Measurements from ENCODE around the gene ZDHHC11.
"Not testable (repeated sequence)": the region's sequence is repeated elsewhere in the genome, so short reads cannot be mapped to it uniquely, and the experiment has no call there.

ZDHHC11 gene

DNA sequence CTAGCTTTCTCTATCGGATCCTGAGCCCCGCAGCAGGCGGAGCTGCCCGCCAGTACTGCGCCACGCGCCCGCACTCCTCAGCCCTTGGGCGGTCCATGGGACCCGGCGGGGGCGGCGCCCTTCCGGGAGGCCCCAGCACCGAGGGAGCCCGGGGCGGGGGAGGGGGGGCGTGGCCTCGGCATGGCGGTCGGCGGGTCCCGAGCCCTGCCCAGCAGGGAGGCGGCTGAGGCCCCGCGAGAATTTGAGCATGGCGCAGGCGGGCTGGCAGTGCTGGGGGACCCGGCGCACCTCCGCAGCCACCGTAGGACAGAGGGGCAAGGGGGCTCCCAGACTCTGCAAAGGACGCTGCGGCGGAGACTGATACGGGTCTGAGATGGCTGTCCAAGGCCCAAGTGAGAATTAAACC, 73.0 kb downstream of the ZDHHC11 start:
- DNase-seq (ENCODE audit: low read depth) = no peak
- TF ChIP-seq, protein P1, sequence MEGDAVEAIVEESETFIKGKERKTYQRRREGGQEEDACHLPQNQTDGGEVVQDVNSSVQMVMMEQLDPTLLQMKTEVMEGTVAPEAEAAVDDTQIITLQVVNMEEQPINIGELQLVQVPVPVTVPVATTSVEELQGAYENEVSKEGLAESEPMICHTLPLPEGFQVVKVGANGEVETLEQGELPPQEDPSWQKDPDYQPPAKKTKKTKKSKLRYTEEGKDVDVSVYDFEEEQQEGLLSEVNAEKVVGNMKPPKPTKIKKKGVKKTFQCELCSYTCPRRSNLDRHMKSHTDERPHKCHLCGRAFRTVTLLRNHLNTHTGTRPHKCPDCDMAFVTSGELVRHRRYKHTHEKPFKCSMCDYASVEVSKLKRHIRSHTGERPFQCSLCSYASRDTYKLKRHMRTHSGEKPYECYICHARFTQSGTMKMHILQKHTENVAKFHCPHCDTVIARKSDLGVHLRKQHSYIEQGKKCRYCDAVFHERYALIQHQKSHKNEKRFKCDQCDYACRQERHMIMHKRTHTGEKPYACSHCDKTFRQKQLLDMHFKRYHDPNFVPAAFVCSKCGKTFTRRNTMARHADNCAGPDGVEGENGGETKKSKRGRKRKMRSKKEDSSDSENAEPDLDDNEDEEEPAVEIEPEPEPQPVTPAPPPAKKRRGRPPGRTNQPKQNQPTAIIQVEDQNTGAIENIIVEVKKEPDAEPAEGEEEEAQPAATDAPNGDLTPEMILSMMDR (conservative IDR thresholded peaks at IDR 0.05; ENCODE audit: low read depth, low read length) = no peak

DNA sequence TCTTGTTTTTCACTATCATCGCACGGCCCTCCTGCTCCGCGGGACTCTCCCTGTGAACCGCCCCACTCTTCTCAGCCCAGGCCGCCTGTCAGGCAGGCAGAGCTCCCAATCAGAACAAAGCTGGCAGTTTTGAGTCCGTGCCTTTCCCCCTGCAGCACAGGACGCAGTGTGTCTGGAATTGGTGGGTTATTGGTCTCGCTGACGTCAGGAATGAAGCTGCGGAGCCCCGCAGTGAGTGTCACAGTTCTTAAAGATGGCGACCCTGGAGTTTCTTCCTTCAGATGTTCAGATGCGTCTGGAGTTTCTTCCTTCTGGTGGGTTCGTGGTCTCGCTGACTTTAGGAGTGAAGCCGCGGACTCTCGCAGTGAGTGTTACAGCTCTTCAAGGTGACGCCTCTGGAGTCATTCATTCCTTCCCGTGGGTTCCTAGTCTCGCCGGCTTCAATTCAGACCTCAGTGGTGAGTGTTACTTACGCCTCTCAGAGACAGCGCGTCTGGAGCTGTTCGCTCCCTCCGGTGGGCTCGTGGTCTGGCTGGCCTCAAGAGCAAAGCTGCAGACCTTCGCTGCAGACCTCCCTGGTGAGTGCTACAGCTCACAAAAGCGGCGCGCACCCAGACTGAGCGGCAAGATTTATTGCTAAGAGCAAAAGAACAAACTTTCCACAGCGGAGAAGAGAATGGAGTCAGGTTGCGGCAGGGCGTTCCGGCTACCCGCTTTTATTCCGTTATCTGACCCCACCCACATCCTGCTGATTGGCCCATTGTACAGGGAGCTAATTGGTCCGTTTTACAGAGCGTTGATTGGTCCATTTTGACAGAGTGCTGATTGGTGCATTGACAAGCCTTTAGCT, 73.7 kb downstream of the ZDHHC11 start:
- TF ChIP-seq, protein P1 (conservative IDR thresholded peaks at IDR 0.05; ENCODE audit: low read depth, low read length) = no peak
- no peak overlapping the region for H3K4me3 ChIP-seq (ENCODE audit: low read depth, low read length)
- DNase-seq (ENCODE audit: low read depth) = no peak

More for the DNA sequence above, 73.0 kb downstream of the ZDHHC11 start:
- H3K4me3 ChIP-seq (ENCODE audit: low read depth, low read length) = no peak overlapping the region

DNA sequence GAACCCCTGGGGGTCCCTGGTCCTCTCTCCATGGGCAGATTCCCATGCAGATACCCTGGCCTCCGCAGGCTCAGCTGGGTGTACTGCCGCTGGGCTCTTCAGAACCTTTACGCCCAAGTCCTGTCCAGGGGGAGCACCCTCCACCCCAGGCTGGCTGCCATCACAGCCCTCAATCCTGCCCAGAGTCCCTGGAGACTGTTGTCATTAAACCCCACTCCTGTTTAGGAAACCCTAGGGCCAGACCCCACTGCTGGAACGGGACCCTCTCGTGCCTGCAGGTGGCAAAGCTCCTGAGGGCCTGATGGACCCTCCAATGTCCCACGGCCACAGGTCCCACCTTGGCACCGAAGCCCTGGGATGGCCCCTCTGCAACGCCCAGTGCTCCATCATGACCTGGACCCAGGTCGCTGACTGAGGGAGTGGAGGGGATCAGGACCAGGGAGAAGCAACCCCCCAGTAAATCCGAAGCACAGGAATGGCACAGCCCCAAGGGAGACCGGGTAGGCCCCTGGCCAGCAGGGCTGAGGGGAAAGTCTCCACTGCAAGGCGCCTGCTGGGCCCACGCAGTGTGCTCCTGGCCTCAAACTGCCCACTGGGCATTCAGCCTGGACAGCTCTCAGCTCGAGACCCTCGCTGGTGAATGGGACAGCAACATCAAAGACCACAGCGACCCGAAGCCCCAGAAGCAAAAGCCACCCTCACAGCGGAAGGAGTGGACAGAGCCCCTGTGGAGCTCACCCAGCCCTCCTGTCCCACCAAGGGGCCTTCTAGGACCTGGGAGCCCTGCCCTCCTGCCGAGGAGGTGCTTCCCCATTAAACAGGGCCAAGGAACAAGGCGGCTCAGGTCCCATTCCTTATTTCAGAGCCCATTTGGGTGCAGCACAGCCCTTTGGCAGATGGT, 74.6 kb downstream of the ZDHHC11 start:
- TF ChIP-seq, protein P1 (conservative IDR thresholded peaks at IDR 0.05; ENCODE audit: low read depth, low read length) = no peak
- H3K4me3 ChIP-seq (ENCODE audit: low read depth, low read length) = no peak overlapping the region
- DNase-seq (ENCODE audit: low read depth) = no peak

DNA sequence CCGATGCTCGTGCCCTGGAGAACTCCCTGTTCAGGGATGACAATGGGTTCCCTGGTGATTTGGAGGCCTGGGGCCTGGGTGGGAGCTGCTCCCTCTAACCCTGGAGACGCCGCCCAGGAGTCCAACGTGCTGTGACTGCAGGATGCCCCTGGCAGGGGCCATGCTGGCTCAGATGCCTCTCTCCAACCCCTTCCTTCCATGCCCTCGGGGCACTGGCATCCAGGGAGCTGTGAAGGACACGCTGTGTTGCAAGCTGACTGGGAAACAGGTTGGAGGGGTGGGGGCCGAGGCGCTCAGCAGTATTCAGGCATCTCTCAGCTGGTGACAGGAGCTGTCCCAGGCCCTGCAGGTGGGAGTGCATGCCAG, 75.2 kb downstream of the ZDHHC11 start:
- DNase-seq (ENCODE audit: low read depth); H3K4me3 ChIP-seq (ENCODE audit: low read depth, low read length): not testable (repeated sequence)

DNA sequence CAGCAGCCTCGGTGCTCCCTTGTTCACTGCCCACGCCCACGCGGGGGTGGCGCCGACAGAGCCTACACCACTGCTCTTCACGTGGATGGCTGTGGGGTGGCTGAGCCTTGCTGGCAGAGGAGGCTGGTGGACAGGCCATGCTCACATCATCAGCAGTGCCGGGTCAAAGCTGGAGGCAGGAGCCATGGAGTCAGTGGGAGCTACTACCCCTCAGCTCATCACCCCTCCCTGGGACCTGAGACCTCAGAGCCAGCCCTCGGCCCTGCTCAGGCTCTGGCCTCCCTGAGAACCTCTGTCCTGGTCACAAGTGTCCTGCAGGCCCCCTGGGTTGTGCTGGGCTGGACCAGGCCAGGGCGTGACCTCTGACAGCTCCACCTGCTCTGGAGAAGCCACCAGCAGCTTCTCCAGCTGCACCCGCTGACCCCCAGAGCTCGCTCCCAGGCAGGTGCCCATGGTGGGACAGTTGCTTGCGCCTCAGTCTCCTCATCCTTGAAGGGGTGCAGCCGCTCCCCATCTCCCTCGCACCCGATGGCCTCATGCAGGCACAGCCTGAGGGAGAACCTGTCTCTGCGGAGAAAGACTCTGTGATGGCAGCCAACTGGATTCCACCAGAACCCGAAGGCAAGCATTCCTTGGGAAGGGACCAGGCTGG, 75.8 kb downstream of the ZDHHC11 start:
- not testable (repeated sequence) for DNase-seq (ENCODE audit: low read depth); H3K4me3 ChIP-seq (ENCODE audit: low read depth, low read length)

DNA sequence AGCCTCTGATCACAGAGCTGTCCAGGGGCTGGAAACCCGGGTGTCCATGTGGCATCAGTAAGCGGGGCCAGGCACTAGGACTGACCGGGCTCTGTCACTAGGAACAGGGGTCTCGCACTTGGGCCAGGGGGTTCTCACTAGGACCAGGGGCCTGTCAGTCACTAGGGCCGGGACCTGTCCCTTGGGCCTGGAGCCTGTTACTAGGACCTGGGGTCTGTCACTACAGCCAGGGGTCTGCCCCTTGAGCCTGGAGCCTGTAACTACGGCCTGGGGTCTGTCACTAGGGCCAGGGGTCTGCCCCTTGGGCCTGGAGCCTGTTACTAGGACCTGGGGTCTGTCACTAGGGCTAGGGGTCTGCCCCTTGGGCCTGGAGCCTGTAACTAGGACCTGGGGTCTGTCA, 76.5 kb downstream of the ZDHHC11 start:
- not testable (repeated sequence) for H3K4me3 ChIP-seq (ENCODE audit: low read depth, low read length); DNase-seq (ENCODE audit: low read depth)

DNA sequence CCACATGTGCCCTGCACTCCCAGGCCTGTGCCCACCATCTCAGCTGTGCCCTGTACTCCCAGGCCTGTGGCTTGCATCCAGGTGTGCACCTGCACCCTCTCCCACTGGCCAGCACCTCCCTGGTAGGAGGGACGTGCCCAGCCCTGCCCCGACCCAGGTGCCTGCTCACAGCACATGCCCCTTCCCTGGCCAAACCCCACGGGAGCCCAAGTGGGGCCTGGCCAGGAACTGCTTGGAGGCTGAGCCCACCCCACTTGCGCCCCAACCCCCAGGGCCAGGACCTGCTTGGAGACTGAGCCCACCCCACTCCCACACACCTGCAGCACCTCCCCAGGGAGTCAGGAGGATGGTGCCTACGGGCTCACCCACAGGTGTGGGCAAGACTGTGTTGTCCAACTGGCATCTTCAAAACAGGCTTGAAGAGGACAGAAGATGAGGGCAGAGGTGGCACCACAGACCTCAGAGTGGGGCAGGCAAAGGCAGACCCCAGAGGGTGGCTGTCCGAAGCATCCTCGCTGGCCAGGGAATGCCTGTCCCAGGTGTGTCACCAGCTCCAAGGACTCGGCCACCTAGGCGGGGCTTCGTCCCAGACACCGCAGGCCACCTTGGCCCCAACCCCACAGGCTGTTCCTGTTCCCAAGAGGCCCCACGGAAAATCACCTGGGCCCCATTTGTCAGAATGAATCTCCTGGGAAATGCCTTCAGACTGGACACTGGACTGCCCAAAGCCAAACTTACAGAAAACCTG, 77.1 kb downstream of the ZDHHC11 start:
- no peak overlapping the region for H3K4me3 ChIP-seq (ENCODE audit: low read depth, low read length)
- TF ChIP-seq, protein P1 (conservative IDR thresholded peaks at IDR 0.05; ENCODE audit: low read depth, low read length) = no peak
- no peak for DNase-seq (ENCODE audit: low read depth)

DNA sequence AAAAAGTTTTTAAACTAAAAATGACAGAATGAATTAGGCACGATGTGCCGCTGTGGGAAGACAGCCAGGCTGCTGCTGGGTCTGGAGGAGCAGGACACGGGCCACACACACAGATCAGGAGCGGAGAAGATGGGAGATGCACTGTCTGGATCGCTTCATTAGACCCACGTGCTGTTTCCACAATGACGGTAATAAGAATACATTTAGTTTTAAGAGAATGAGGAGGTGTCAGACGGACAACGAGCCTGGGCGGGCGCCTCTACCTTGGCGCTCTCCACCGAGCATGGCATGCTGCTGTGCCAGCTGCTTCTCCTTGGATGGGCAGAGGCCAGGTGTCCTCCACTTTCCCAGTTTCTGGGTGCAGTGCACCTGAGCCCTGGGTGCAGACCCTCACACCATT, 77.9 kb downstream of the ZDHHC11 start:
- not testable (repeated sequence) for DNase-seq (ENCODE audit: low read depth)

DNA sequence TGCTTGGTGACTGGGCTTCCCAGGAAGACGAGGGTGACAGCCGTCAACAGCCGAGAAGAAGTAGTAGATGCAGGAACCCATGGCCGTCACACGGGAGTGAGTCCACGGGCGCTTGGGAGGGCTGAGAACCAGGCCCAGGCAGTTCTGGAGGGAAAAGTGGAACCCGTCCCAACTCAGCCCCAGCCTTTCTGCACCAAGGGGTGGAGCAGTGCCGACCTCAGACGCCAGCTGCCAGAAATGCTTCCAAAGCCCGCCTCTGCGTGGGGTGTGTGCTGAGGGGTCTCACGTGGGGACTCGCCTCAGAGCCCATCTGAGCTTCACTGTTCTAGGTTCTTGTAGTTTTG, 78.3 kb downstream of the ZDHHC11 start:
- H3K4me3 ChIP-seq (ENCODE audit: low read depth, low read length); DNase-seq (ENCODE audit: low read depth): not testable (repeated sequence)

More for the DNA sequence above, 77.9 kb downstream of the ZDHHC11 start:
- not testable (repeated sequence) for H3K4me3 ChIP-seq (ENCODE audit: low read depth, low read length)

DNA sequence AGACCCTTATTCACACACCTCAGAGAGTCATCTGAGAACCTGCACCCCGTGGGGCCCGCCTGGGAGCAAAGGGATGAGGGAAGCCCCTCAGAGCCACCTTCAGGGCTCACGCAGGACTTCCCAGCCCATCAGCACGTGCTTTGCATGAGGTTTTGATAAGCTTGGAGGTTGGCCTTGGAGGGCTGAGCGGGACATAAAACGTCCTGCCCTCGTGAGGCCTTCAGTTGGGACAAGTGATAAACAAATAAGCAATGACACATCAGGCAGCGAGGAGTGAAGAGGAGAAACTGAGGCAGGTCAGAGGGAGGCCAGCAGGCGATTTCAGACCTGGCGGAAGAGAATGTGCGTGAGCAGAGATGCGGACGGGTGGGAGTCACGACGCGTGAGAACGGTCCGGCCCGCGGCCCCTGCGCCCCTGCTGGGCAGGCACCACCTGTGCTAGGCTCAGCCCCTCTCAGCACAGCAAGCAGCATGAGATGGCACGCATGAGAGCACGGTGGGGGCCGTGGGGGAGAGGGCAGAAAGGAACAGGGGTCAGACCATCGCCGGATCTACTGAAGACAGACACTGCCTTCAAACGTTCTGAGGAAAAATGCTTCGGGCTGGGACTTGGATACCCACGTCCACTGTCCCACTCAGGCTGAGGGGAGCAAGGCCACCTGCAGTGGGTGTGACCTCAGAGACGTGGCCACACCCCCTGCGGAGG, 78.8 kb downstream of the ZDHHC11 start:
- H3K4me3 ChIP-seq (ENCODE audit: low read depth, low read length); DNase-seq (ENCODE audit: low read depth): not testable (repeated sequence)

DNA sequence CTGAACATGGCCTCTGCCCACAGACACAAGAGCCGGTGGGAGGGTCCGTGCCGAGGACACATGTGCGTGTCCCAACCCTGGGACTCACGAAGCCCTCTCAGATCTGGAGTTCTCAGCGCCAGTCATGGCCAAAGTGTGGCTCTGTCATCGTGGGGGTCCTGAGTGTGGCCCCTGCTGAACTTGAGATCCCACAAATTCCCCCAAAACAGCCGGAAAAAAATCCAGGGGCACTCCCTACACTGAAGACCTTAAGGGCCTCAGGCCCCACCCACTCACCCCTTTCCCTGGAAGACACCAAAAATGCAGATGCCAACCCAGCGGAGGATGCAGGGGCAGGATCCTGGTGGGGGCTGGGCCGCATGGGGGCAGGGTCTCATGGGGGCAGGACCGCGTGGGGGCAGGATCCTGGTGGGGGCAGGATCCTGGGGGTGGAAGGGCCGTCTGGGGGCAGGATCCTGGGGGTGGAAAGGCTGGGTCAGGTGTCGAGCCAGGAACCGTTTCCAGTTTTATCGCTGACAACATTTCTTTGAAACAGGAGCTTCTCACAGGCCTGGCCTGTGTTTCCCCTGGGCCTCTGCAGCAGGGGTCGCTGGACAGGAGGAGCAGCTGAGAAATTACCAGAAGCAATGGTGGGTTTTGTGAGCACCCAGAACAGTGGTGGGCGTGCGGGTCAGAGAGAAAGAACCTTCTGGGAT, 79.6 kb downstream of the ZDHHC11 start:
- DNase-seq (ENCODE audit: low read depth); H3K4me3 ChIP-seq (ENCODE audit: low read depth, low read length): not testable (repeated sequence)

DNA sequence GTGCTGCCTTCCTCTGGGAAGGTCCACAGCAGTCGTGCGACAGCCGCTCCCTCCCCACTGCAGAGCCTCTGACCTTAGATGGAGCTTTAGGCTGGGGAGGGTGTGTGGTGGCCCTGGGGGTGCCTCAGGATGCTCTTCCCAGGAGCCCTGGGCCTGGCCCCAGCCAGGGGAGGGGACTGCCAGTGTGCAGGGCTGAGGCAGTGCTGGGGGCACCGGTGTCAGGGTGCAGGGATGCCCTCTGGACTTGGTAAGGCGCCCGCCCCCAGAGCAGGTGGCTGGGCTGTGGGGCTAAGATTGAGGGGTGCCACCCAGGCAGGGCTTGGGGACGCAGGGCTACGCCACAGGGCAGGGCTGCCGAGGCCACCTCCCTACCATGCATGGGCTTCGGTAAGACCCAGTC, 80.2 kb downstream of the ZDHHC11 start:
- H3K4me3 ChIP-seq (ENCODE audit: low read depth, low read length); DNase-seq (ENCODE audit: low read depth): not testable (repeated sequence)
